ENCODE results near the gene GOLGA6A.
A peak's percentile ranks its signal among the peaks of the same experiment; 100 is the strongest.

The GOLGA6A gene

DNA sequence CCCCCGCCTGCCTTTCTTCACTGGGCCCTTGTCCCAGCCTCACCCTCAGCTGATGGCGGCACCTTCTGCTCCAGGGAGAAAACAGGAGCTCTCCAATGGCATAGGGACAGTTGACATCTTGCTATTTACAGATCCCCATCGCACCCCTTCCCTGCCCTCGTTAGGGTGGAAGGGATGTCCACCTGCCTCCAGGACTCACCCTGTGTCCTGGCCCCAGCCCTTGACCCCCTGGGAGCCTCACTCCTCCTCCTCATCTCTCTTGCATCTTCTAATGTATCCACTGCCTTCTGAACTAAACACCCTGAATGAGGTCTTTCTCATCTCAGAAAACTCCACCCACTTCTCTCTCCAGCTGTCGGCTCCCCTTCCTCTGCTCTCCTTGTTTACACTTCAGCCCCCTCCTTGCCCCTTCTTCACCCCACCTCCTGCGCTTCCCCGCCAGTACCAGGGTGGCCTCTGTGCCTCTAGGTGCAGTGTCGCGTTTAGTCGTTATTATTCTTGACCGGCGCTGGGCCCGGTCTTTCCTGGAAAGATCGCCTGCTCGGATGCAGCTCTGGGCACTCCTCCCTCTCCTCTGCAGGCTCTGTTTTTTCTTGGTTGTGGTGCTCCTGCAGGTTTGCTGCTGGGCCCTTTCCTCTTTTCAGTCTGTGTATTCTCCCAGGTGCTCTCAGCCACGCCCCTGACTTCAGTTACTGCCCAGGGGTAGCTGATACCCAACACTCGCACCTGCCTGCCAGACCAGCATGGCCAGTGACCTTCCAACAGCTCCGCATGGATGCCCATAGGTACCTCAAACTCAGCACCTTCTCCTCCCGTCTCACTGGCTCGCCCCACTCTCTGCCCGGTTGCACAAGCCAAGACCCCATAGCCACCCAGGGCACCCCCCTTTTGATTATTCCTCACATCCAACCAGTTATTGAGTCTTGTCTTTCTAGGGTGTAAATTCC, 44.9 kb downstream of the GOLGA6A start:
- FAIRE-seq (no peak), DNase-seq (ENCODE audit: low spot score) (no peak)

DNA sequence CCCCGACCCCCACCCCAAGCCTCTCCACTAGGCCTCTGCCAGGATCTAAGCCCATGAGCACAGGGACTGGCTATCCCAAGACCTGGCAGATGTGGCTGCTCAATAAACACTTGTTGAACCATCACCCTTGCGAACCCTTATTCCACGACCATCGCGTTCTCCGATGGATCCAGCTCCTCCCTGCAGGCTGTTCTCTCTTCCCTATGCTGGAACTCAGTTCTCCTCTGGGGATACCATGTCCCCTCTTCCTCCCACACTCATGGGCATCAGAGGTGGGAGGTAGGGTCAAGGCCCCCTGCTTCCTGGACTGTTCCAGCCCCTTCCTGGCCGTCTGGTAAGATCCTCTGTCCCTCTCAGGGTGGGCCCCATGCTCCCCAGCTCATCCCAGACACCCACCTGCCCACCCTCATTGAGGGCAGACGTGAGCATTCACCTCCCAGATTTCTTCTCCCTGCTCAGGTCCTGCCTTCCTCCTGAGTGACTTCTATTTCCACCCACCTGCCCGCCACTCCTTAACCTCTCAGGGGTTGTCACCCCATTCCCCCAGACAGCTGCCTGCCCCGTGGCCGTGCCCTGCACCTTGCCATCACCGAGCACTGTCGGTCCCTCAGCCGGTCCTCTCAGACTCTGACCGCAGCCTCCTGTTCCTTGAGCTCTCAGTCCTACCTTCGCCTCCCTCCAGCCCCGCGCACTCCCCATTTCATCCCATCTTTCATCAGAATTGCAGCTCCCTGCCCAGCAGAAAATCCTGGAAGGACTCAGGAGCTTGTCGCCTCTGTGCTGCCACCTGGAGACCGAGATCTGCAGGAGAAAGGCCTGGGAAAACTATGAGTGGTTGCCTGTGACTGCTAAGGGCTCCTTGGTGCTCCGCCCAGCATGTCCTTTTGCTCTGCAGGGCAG, 45.8 kb downstream of the GOLGA6A start:
- DNase-seq (ENCODE audit: low spot score) (peak; percentile 38), FAIRE-seq (peak; percentile 56)

DNA sequence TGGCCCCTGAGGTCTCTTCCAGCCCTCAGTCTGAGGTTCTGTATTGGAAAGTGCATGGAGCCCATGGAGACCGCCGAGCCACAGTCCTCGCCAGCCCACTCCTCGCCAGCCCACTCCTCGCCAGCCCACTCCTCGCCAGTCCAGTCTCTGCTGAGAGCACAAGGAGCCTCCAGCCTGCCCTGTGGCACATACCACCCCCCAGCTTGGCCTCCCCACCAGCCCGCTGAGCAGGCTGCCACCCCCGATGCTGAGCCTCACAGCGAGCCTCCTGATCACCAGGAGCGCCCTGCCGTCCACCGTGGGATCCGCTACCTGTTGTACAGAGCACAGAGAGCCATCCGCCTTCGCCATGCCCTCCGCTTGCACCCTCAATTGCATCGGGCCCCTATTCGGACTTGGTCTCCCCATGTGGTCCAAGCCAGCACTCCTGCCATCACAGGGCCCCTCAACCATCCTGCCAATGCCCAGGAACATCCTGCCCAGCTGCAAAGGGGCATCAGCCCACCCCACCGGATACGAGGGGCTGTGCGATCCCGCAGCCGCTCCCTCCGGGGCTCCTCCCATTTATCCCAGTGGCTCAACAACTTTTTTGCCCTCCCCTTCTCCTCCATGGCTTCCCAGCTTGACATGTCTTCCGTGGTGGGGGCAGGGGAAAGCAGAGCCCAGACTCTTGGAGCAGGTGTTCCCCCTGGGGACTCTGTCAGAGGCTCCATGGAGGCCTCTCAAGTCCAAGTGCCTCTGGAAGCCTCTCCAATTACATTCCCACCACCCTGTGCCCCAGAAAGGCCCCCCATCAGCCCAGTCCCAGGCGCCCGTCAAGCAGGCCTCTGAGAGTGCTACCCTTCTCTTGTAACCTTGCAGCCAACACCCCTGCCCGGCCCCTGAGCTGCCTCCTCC, 47.0 kb downstream of the GOLGA6A start:
- no peak for FAIRE-seq
- DNase-seq (ENCODE audit: low spot score): no peak

DNA sequence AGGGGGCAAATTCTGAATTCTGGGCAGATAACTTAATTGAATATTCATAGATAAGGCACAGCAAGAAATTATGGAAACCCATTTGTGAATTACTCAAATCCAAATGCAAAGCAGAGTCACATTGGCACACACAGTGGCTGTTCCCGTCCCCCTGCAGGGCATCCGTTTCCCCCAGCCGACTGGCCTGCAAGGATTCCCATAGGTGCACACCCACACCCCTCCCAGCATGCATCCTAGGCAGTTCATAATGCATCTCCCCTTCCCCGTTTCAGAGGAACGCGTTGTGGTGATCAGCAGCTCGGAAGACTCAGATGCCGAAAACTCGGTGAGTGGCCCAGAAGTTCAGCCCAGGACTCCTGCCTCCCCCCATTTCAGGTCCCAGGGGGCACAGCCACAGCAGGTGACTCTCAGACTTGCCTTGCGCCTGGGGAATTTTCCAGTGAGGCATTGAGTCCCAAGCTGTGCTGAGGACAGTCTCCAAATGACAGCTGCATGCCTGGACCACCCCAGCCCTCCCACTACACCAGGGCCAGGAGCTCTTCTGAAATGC, 48.1 kb downstream of the GOLGA6A start:
- no peak for DNase-seq (ENCODE audit: low spot score)
- FAIRE-seq: no peak

DNA sequence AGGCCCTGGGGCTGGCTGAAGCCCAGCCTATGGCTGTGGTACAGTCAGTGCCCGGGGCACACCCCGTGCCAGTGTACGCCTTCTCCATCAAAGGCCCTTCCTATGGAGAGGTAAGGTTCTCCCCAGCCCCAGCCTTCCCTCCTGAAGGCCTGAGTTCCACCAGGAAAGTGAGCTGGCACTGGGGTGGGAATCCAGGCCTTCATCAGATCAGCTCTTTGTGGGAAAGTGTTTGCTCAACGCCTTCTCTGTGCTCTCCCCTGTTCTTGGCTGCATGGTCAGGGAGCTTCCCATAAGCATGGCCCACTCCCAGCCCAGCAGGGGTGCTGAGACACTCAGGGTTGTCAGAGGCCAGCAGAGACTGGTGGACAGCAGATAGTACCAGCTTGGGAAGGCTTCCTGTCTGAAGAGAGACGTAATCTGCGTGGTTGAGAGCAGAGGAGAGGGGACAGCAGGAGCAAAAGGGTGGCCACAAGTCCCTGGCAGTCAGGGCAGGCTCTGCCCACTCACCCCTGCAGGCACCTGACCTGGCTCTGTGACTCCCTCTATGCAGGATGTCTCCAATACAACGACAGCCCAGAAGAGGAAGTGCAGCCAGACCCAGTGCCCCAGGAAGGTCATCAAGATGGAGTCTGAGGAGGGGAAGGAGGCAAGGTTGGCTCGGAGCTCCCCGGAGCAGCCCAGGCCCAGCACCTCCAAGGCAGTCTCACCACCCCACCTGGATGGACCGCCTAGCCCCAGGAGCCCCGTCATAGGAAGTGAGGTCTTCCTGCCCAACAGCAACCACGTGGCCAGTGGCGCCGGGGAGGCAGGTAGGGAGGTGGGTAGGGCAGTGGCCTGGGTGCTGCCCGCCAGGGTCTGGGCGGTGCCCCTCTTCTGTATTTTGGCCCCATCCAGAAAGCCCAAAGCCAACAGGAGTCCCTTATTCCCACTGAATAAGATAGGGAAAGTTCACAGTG, 49.5 kb downstream of the GOLGA6A start:
- DNase-seq (ENCODE audit: low spot score): no peak
- no peak for FAIRE-seq

DNA sequence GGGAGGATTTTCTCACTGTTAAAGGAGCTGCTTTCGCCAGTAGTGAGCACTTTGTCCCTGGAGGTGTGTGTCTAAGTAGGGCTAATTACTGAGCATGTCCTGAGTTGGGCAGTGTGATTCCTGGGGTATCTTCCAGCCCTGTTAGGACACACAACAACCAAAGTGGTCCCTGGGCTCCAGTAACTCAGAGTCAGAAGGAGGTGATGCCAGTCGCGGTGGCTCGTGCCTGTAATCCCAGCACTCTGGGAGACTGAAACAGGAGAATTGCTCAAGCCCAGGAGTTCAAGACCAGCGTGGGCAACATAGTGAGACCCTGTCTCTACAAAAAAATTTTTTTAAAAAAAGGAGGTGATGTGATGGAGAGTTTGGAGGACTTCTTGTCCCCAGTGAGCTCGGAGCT, 50.3 kb downstream of the GOLGA6A start:
- no peak for DNase-seq (ENCODE audit: low spot score)
- FAIRE-seq: no peak

DNA sequence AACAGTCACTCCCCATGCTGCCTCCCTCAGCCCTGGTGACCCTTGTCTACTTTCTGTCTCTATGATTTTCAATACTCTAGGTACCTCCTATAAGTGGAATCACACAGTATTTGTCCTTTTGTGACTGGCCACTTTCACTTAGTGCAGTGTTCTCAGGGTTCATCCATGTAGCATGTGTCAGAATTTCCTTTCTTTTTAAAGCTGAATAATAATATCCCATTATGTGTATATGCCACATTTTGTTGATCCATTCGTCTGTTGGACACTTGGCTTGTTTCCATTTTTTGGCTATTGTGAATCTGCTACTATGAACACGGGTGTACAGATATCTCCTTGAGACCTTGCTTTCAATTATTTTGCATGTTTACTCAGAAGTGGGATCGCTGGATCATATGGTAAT, 53.7 kb downstream of the GOLGA6A start:
- DNase-seq (ENCODE audit: low spot score) (no peak), FAIRE-seq (no peak)

DNA sequence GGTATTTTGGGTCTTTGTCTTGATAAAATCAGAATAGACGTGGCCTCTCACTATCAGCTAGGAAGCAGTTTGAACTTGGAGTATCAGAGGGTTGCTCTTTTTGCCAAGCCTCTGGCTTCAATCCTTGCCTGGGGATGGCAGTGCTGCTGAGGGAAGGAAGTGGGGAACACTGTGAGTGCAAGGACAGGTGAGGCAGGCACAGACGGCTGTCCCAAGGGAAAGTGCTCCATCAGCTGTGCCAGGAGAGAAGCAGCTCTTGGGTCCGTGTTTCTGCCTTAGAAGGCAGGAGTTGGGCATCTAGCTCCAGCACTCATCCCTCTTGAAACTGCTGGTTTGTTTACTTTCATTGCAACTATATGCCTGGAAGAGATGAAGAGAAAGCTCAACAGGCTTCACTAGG, 54.7 kb downstream of the GOLGA6A start:
- DNase-seq (ENCODE audit: low spot score) (no peak), FAIRE-seq (no peak)

DNA sequence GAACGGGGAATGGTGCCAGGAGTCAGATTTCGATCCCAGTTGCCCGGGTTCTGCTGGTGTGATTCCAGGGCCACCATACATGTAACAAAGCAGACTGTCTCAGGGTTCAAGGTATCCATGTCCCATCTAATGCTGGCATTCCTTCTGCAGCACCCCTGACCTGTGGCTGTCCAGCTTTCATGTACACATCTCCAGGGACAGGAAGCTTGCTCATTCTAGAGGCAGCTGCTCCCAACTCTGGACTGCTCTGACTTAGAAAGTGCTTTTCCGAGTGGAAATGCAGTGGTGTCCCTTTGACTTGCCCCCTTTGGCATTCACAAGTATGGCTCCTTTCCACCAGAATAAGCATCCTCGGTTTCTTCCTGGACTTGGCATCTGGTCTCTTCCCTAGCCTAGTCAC, 56.9 kb downstream of the GOLGA6A start:
- FAIRE-seq: no peak
- no peak for DNase-seq (ENCODE audit: low spot score)

DNA sequence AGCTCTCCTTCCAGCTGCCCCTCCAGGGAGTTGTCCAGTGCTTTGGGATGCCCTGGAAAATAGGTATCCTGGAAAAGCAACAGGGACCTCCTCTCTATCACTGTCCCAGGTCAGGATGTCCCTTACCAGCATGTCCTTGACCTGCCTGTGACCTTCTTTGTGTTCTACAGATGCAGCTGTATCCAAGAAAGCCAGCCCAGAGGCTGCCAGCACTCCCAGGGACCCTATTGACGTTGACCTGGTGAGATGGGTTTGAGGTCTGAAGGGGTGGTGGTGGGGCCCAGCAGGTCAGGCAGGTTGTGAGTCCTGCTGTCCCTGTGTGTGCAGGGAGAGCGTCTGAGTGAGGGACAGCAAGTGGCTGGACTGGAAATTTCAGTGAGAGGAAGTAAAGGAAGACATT, 57.7 kb downstream of the GOLGA6A start:
- DNase-seq (ENCODE audit: low spot score) (no peak), FAIRE-seq (no peak)

DNA sequence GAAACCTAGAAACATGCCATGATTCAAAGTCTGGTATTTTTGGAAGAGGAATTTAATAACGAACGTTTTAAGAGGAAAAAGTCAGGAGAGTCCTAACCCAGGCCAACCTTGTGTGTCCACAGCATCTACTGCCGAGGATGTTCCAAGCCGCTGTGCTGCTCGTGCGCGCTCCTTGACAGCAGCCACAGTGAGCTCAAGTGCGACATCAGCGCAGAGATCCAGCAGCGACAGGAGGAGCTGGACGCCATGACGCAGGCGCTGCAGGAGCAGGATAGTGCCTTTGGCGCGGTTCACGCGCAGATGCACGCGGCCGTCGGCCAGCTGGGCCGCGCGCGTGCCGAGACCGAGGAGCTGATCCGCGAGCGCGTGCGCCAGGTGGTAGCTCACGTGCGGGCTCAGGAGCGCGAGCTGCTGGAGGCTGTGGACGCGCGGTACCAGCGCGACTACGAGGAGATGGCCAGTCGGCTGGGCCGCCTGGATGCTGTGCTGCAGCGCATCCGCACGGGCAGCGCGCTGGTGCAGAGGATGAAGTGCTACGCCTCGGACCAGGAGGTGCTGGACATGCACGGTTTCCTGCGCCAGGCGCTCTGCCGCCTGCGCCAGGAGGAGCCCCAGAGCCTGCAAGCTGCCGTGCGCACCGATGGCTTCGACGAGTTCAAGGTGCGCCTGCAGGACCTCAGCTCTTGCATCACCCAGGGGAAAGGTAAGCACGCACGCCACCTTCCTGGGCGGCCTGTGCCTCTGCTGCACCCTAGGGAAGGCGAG, 59.5 kb downstream of the GOLGA6A start:
- DNase-seq (ENCODE audit: low spot score) (no peak), FAIRE-seq (no peak)

Measured in urothelium cell line (cell line).